CD1c-positive myeloid dendritic cell (primary cell): ENCODE results near the gene SLC9A3.
"Not testable (repeated sequence)": the region's sequence is repeated elsewhere in the genome, so short reads cannot be mapped to it uniquely, and the experiment has no call there.

Experiments
- DNase-seq: peaks from one replicate; pipeline ENCODE4 v3.0.0-alpha.2; 2016; ENCODE audit errors: extremely low spot score

SLC9A3 gene

DNA sequence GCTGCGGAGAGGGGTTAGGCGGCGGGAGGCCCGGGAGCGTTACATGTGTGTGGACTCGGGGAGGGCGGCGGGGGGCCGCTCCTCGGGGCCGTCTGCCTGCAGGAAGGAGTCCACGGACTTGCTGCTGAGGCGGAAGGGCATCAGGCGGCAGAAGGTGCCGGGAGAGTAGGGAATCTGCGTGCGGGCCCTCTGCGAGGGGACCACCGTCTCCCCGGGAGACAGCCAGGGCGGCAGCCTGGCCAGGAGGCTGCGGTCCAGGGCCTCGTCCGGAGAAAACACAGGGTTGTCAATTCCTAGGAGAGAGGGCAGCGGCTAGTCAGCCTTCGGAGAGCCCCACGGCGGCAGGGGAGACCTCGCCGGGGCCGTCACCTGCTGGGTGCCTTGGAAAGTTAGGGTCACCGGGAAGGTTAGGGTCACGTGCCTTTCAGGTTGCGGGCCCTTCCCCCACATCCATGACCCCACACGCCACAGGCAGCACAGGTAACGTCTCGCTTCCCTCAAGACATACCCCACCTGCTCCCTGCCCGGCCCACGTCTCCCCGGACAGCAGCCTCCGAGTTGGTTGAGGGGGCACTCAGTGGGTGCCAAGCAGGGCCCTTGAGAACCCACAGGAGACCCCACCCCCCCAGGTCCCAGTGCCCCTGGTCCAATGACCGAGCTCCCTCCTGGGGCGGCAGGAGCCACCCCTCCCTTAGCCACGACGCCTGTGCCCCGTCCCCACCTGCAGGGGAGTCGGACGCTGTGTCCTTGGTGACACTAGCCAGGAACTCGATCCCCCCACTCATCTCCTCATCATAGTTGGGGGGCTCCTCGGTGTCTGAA lies 49.2 kb downstream of the SLC9A3 start:
- DNase-seq = peak; percentile 12

DNA sequence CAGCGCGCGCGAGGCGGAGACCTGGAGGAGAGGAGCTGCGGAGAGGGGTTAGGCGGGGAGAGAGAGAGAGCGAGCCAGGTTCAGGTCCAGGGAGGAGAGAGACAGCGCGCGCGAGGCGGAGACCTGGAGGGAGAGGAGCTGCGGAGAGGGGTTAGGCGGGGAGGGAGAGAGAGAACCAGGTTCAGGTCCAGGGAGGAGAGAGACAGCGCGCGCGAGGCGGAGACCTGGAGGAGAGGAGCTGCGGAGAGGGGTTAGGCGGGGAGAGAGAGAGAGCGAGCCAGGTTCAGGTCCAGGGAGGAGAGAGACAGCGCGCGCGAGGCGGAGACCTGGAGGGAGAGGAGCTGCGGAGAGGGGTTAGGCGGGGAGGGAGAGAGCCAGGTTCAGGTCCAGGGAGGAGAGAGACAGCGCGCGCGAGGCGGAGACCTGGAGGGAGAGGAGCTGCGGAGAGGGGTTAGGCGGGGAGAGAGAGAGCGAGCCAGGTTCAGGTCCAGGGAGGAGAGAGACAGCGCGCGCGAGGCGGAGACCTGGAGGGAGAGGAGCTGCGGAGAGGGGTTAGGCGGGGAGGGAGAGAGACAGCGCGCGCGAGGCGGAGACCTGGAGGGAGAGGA lies 49.9 kb downstream of the SLC9A3 start:
- DNase-seq = not testable (repeated sequence)

DNA sequence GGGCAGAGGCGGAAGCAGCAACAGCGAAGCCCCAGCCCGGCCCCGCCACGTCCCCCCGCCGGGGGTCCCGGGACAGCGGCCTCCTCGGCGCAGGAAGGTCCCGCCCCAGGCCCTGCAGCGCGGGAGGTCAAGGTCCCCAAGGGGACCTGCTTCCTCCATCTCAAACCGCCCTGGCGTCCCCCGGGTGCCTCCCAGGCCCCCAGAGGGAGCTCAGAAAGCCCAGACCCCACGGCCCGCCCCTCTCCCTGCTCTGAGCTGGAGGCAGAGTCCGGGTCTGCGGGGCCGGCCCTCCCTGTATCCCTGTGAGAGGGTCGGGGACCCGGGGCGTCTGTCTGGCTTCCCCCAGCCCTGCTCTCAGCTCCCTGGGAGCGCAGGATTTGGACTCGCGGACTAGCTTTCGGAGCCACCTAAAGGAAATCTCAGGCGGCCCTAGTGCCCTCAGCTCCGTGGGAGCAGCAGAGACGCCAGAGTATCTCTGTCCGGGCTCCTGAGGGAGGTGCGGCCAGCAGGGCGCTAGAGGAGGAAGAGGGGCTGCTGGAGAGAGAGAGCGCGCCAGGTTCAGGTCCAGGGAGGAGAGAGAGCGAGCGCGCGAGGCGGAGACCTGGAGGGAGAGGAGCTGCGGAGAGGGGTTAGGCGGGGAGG lies 50.6 kb downstream of the SLC9A3 start:
- peak; percentile 38 for DNase-seq

DNA sequence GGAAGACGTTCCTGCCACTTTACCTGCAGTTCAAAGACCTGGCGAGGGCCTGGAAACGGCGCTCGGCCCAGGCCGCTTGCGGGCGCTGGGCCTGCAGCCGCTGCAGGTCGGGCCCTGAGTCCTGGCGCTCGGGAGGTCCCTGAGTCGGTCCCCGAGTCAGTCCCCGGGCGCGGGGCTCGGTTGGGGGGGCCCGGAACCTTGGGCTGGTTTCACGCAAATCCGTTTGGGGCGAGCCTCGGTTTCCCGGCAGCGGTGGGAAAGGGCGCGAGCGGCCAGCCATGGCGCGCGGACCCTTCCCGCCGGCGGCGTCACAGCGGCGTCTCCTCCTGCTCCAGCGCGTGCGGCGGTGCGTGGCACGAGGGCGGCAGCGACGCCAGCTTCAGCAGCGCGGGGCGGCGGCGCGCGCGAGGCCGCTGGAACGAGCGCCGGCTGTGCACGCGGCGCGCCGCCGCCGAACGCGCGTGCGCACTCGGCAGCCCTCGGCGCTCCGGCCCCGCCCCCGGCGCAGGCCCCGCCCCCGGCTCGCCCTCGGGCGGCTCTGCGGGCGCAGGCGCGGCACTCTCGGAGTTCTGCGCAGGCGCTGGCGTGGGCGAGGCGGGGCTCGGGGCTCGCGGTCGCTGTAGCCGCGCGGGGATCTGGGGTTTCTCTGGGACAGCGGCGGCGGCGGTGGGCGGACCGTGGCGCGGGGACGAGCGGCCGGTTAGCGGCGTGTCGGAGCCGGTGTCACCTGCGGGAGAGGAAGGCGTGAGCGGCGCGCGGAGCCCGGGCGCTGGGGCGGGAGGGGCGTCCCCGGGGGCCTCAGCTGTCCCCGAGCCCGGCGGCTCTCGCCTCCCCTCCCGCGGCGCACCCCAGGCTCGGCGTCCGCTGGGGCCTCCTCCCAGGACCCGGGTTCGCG lies 51.3 kb downstream of the SLC9A3 start:
- DNase-seq = peak; percentile 96

DNA sequence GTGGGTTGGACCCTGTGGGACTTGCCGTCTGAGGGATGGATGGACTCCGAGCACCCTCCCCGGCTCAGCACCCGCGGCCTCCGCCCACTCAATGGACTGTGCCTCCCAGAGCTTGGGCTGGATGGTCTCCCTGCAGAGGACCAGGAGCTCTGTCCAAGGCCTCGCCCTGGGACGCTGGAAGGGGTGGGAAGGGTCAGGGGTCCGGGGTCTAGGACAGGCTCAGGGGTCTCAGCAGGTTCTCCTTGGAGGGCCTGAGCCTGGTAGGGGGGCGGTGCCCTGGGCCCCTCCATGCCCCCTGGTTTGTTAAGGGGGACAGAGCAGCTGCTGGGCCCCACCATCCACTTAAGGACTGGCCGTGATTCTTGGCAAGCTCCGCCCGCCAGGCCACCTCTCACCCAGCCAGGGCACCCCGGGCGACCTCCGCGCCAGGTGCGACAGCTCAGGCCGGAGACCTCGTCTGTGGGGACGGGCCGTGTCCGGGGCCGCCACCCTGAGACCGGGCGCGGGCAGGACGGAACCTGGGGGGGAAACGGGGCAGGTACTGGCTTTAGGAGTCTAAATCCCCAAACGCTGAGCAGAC lies 52.1 kb downstream of the SLC9A3 start:
- DNase-seq = peak; percentile 17

GRCh38 chr5:471750-472058 lies 52.5 kb downstream of the SLC9A3 start:
- DNase-seq = peak; percentile 50

DNA sequence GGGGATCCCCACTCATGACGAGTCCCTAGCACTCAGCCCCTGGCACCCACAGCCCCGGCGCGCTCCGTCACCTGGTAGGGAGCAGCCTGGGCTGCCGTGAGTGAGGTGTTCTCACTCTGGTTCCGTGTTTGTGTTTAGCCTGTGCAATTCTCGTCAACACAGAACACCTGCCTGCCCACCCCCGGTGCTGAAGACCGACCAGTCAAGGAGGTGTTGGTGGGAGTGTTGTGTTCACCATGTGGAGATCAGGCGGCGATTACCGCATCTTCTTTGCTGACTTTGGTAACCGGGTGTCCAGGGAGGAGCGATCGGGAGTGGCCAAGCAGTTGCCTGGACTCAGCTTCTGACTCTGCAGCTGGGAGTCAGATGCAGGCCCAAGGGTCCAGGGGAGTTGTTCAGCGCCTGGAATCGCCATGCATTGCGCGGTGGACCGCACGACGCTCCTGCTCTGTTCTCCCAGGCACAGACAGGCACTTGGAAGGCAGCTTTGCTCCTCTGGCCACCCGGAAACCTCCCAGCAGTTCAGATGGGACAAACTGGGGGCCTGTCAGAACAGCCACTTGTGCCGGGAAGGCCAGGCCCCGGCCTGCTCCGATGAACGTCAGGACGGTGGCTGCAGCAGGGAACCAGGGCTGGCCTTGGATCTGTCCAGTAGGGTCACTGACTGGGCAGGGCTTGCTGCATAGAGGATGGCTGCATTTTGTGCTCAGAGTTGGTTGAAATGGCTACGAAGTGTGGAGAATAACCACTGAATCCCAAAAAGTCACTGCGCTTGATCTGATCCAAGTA lies 53.1 kb downstream of the SLC9A3 start:
- no peak for DNase-seq

- no peak for DNase-seq
These were observed 54.3 kb downstream of the SLC9A3 start for GRCh38 chr5:469752-470483.

GRCh38 chr5:468401-468800 lies 55.8 kb downstream of the SLC9A3 start:
- no peak for DNase-seq

GRCh38 chr5:466661-467310 lies 57.5 kb downstream of the SLC9A3 start:
- no peak for DNase-seq

DNA sequence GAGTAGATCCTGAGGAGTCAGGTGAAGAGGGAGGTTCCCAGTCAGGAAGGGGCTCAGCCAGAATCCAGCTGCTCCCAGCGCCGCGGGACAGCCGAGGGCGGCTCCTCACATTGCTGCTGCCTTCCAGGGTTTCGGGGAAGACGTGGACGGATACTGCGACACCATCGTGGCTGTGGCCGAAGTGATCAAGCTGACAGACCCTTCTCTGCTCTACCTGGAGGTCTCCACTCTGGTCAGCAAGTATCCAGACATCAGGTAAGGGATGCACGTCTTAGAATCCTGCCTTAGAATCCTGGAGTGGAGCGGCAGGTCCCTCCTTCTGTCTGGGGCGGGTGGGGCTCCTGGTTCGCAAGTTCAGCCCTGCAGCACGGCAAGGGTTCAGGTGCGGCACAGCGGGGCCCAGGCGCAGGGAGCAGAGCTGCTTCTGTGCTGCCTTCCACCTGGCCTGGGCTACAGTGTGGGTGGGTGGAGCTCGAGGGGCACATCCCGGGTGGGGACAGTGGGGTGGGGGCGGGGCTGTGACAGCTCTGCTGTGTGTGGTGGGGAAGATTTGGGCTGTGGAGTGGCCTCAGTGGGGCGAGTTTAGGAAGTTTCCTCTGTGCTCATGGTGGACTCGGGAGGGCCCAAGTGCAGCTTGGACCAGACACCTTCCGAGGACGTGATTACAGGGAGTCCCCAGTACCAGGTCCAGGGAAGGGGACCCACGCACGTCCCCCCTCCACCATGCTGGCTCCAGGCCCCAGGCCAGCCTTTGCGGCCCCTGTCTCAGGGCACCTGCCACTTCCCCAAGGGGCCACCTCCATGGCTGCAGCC lies 58.5 kb downstream of the SLC9A3 start:
- no peak for DNase-seq

- no peak for DNase-seq
These were observed 59.2 kb downstream of the SLC9A3 start for GRCh38 chr5:464843-465590.

GRCh38 chr5:464446-464842 lies 59.8 kb downstream of the SLC9A3 start:
- DNase-seq = no peak

- peak; percentile 98 for DNase-seq
These were observed 60.3 kb downstream of the SLC9A3 start for GRCh38 chr5:463952-464351.

DNA sequence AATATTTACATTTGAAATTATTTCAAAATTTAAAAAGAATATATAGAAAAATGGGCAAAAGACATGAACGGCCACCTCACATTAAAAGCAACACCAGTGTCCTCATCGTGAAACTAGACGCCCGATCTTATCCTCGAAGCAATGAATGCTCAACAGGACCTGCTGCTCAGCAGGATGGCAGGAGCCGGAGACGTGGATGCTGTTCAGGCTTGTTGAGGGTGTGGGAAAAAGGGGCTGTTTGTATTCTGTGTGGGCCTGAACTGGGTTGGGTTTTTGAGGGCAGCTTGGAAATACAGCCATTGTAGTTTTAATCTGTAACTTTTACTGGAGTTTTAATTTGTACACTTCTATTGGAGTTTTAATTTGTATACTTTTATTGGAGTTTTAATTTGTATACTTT lies 60.9 kb downstream of the SLC9A3 start:
- no peak for DNase-seq

- DNase-seq = no peak
These were observed 62.2 kb downstream of the SLC9A3 start for GRCh38 chr5:462051-462481.

GRCh38 chr5:460273-460625 lies 64.0 kb downstream of the SLC9A3 start:
- no peak for DNase-seq
